K562 (cell line): Measurements from ENCODE around the gene PDCL3. TPM values are rescaled to one million over a fixed set of nuclear protein-coding genes. Genes with fewer than 3 reads are reported as not detected.

Experiments used
- ATF2 ChIP-seq: sonication (generic); formaldehyde crosslinking; IDR thresholded peaks from 2 replicates; pipeline ENCODE4 v1.8.1; 2022; ENCODE audit warnings: missing genetic modification reagents
- CTCF ChIP-seq, 3 experiments: IDR thresholded peaks in 2 of 3; conservative IDR thresholded peaks in 1 of 3; 2 replicates each; pipeline ENCODE4 v1.5.1; 2011 to 2012; ENCODE audit warnings: low read length in 3 of 3, mild to moderate bottlenecking in 3 of 3, control low read depth in 2 of 3, improper control_type of control experiment in 1 of 3, inconsistent platforms in 1 of 3, low read depth in 1 of 3, mixed read lengths in 1 of 3, moderate library complexity in 1 of 3; ENCODE audit not compliant: insufficient read depth in 2 of 3
- MEIS2 ChIP-seq: fragments of 450-650 bp; IDR thresholded peaks from 2 replicates; pipeline ENCODE4 v1.6.1; 2014; ENCODE audit warnings: mild to moderate bottlenecking; ENCODE audit not compliant: partially characterized antibody
- REST ChIP-seq, 2 experiments: fragments of 450-650 bp; formaldehyde crosslinking in 1 of 2; IDR thresholded peaks; 2 replicates each; pipeline versions ENCODE4 v1.4.0 to v1.6.1; 2014 to 2020; ENCODE audit warnings: mild to moderate bottlenecking in 2 of 2, borderline replicate concordance in 1 of 2, low read depth in 1 of 2
- SMC3 ChIP-seq: conservative IDR thresholded peaks from 2 replicates; pipeline ENCODE4 v1.6.1; 2011; ENCODE audit warnings: low read depth, low read length, improper control_type of control experiment; ENCODE audit not compliant: insufficient read depth
- SREBF1 ChIP-seq: fragments of 150-350 bp; IDR thresholded peaks from 2 replicates; pipeline ENCODE4 v1.6.1; 2014; ENCODE audit warnings: antibody characterized with exemption, low read depth, low read length, borderline replicate concordance
- STAG1 ChIP-seq: sonication (generic); formaldehyde crosslinking; IDR thresholded peaks from 2 replicates; pipeline ENCODE4 v1.5.0; 2020; ENCODE audit warnings: missing genetic modification reagents, borderline replicate concordance
- ZBTB49 ChIP-seq: sonication (generic); formaldehyde crosslinking; IDR thresholded peaks from 2 replicates; pipeline ENCODE4 v1.8.0; 2022; ENCODE audit warnings: missing genetic modification reagents, mild to moderate bottlenecking, borderline replicate concordance
- ZNF316 ChIP-seq: fragments of 450-650 bp; IDR thresholded peaks from 2 replicates; pipeline ENCODE4 v1.6.1; 2016
- polyA plus RNA-seq, 8 experiments: library from polyadenylated mRNA; depleted of rRNA in 4 of 8; stranded (reverse) in 5 of 8; unstranded in 3 of 8; fragments of >200 nt; fragmentation: Nextera tagmentation in 2 of 8; fragmentation: Illumina TruSeq in 1 of 8; extraction: Ambion mirVana in 2 of 8; extraction: Trizol in 1 of 8; gene quantifications; 2 replicates each; pipeline versions ENCODE4 v1.2.1 to v1.2.3, GENCODE V29; 2011 to 2014; ENCODE audit warnings: inconsistent platforms in 1 of 8, missing spikeins in 1 of 8
- total RNA-seq, 7 experiments: library from RNA; depleted of rRNA in 6 of 7; stranded (reverse); fragments of >200 nt in 6 of 7; fragmentation: Illumina TruSeq in 2 of 7; extraction: Trizol in 2 of 7; gene quantifications; 2 replicates each; pipeline versions ENCODE4 v1.2.1 to v1.2.3, GENCODE V29; 2011 to 2021; ENCODE audit warnings: low replicate concordance in 1 of 7

PDCL3 gene
- total and polyA plus RNA-seq, 9 of the 15 experiments (the other 6 are each of a cell fraction or from before 2014, with no cell fraction given) = 16.6 to 76.7 (median 26.9) TPM

- peak; percentile 63 to 84 (median 75) for TF ChIP-seq CTCF (IDR thresholded peaks at IDR 0.05 in 2 of 3, conservative IDR thresholded peaks at IDR 0.05 in 1 of 3; ENCODE audit: insufficient read depth in 2 of 3, low read depth in 1 of 3, low read length in 3 of 3)
- no peak for TF ChIP-seq ZBTB49 (CRISPR knock-in tag)
- 0 out of 2 replicates have a peak, but pooled peaks have one; percentile 38 for TF ChIP-seq ATF2 (CRISPR knock-in tag)
- TF ChIP-seq SMC3 = peak; percentile 51
- no peak for TF ChIP-seq ZNF316
- peak; percentile 18; the same call in 1 of the 2 replicates for TF ChIP-seq STAG1 (CRISPR knock-in tag)
- TF ChIP-seq SREBF1 = no peak
- TF ChIP-seq REST (IDR thresholded peaks at IDR 0.05; ENCODE audit: borderline replicate concordance) = peak; percentile 53; the same call in 1 of the 2 replicates
- no peak for TF ChIP-seq REST (CRISPR knock-in tag; IDR thresholded peaks at IDR 0.05; ENCODE audit: low read depth)
- no peak for TF ChIP-seq MEIS2
- TF ChIP-seq, all 486 proteins: peak for 7
These were observed 44.0 kb downstream of the PDCL3 start (continued) for GRCh38 chr2:100606726-100607343.
